Osteocyte (in vitro differentiated cells): Measurements from ENCODE around the gene CORO7. TPM values are rescaled to one million over a fixed set of nuclear protein-coding genes. Genes with fewer than 3 reads are reported as not detected.

Experiments
- DNase-seq: peaks from one replicate; pipeline ENCODE4 v3.0.0; 2021; ENCODE audit warnings: mixed read lengths; ENCODE audit not compliant: unreplicated experiment; ENCODE audit errors: extremely low spot score
- H3K27ac Mint-ChIP-seq: one replicate; pipeline ENCODE4 v1.8.0; 2021; ENCODE audit warnings: mild to moderate bottlenecking, mixed read lengths; ENCODE audit not compliant: unreplicated experiment
- H3K27me3 Mint-ChIP-seq: one replicate; pipeline ENCODE4 v1.8.0; 2021; ENCODE audit warnings: mixed read lengths; ENCODE audit not compliant: unreplicated experiment
- H3K36me3 Mint-ChIP-seq: one replicate; pipeline ENCODE4 v1.8.0; 2021; ENCODE audit warnings: mixed read lengths; ENCODE audit not compliant: unreplicated experiment
- H3K4me1 Mint-ChIP-seq: one replicate; pipeline ENCODE4 v1.8.0; 2021; ENCODE audit warnings: mixed read lengths; ENCODE audit not compliant: unreplicated experiment
- H3K4me3 Mint-ChIP-seq: one replicate; pipeline ENCODE4 v1.8.0; 2021; ENCODE audit warnings: mild to moderate bottlenecking, moderate library complexity, mixed read lengths; ENCODE audit not compliant: unreplicated experiment
- H3K9me3 Mint-ChIP-seq: one replicate; pipeline ENCODE4 v1.8.0; 2021; ENCODE audit warnings: mixed read lengths; ENCODE audit not compliant: unreplicated experiment
- total RNA-seq: library from RNA; stranded (reverse); gene quantifications from 2 replicates; pipeline ENCODE4 v1.2.1, GENCODE V29; 2021
- TF ChIP-seq, protein P1 (sequence below): fragments of 200-600 bp; sonication (generic); IDR thresholded peaks from 2 replicates; pipeline ENCODE4 v1.5.0; 2021; ENCODE audit warnings: antibody characterized with exemption, mild to moderate bottlenecking, moderate library complexity

CORO7 gene
- total RNA-seq, 1 donor from 2014 or later: 40.1 TPM

- TF ChIP-seq, protein P1, sequence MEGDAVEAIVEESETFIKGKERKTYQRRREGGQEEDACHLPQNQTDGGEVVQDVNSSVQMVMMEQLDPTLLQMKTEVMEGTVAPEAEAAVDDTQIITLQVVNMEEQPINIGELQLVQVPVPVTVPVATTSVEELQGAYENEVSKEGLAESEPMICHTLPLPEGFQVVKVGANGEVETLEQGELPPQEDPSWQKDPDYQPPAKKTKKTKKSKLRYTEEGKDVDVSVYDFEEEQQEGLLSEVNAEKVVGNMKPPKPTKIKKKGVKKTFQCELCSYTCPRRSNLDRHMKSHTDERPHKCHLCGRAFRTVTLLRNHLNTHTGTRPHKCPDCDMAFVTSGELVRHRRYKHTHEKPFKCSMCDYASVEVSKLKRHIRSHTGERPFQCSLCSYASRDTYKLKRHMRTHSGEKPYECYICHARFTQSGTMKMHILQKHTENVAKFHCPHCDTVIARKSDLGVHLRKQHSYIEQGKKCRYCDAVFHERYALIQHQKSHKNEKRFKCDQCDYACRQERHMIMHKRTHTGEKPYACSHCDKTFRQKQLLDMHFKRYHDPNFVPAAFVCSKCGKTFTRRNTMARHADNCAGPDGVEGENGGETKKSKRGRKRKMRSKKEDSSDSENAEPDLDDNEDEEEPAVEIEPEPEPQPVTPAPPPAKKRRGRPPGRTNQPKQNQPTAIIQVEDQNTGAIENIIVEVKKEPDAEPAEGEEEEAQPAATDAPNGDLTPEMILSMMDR: no peak
- Mint-ChIP-seq H3K27ac (peak overlapping the region; percentile 89), H3K4me1 (peaks cover 42% of the 10 kb centered on the region), H3K36me3 (peaks cover 2% of the 10 kb centered on the region), H3K4me3 (no peak overlapping the region), H3K27me3 (no peaks in the 10 kb centered on the region), H3K9me3 (no peaks in the 10 kb centered on the region)
- DNase-seq: no peak
Observed at GRCh38 chr16:4370151-4370550, 46.2 kb downstream of the CORO7 start.

DNA sequence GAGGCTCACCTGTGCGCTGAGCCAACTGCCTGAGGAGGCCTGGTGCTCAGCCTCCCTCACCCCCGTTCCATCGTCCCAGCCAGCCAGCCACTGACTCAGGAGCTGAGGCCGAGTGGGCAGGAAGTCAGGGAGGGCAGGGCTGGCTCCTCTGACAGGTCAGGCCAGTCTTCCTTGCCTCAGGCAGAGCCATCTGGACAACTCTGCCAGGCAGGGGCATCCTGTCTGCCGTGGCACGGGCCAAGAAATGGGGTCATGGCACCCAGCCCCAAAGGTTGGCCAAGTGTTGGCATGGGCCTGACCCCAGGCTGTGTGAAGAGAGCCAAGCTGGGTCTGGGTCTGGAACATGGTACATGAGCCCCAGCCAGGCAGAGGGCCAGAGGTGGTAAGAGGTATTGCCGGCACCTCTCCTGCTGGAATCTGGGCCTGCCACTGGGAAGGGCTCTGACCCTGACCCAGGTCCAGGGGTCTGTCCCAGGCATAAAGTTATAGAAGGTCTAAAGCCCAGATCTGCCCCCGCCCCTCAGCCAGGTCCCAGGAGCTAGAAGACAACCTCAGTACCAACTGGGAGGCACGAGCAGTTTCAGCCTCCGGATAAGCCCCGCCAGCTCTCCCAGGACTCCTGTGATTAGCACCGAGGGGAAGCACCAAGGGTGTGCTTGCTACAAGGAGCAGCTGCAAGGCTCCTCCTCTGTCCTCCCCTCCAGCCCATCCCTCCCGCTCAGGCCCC is 47.2 kb downstream of the CORO7 start:
- H3K27me3 Mint-ChIP-seq: no peaks in the 10 kb centered on the region
- H3K9me3 Mint-ChIP-seq: no peaks in the 10 kb centered on the region
- H3K4me3 Mint-ChIP-seq: no peak overlapping the region
- peak overlapping the region; percentile 41 for H3K27ac Mint-ChIP-seq
- peaks cover 35% of the 10 kb centered on the region for H3K4me1 Mint-ChIP-seq
- TF ChIP-seq, protein P1: no peak
- DNase-seq: no peak
- peaks cover 2% of the 10 kb centered on the region for H3K36me3 Mint-ChIP-seq

DNA sequence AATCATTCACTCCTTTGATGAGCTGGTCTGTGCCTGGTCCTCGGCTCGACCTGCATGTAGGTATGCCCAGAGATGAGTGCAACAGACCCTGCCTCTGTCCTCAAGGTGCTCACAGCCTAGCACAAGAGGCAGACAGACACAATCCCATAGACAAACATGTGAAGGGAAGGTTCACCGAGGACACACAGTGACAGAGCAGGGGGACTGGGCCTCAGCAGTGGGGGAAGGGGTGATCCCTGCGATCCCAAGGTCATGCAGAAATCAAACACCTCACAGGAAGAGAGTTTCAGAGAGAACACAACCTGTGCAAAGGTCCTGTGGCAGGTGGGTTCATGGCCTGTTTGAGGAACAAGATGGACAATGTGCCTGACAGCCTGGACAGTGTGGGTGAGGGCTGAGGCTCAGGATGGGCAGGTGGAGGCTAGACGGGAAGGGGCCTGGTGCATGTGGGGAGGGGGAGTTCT is 49.0 kb downstream of the CORO7 start:
- H3K27ac Mint-ChIP-seq: no peak overlapping the region
- H3K27me3 Mint-ChIP-seq: no peaks in the 10 kb centered on the region
- DNase-seq: no peak
- peaks cover 3% of the 10 kb centered on the region for H3K36me3 Mint-ChIP-seq
- H3K4me1 Mint-ChIP-seq: peaks cover 29% of the 10 kb centered on the region
- TF ChIP-seq, protein P1: no peak
- no peaks in the 10 kb centered on the region for H3K9me3 Mint-ChIP-seq
- H3K4me3 Mint-ChIP-seq: no peak overlapping the region

- no peak for DNase-seq
- Mint-ChIP-seq H3K27me3 (no peaks in the 10 kb centered on the region), H3K36me3 (peaks cover 3% of the 10 kb centered on the region), H3K4me1 (peaks cover 24% of the 10 kb centered on the region), H3K4me3 (no peak overlapping the region), H3K9me3 (no peaks in the 10 kb centered on the region), H3K27ac (no peak overlapping the region)
- TF ChIP-seq, protein P1: no peak
Observed at GRCh38 chr16:4366016-4366415, 50.4 kb downstream of the CORO7 start.

DNA sequence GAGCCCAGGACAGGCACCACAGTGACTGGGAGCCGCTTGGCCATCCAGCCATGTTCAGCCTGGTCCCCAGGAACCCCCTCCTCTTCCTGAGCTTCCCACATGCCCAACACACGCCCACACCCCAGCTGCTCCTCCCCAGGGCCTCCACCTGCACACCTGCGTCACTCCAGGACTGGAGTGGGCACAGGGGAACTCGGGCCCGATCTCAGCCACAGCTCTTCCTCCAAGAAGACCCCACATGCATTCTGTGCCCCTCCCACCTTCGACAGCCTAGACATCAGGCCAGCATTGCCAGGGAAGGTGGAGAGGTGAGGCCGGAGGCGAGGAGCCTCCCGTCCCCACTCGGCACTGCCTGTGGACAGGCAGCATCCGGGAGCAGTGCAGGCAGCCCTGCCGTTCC is 50.8 kb downstream of the CORO7 start:
- TF ChIP-seq, protein P1: no peak
- Mint-ChIP-seq H3K4me3 (no peak overlapping the region), H3K36me3 (peaks cover 3% of the 10 kb centered on the region), H3K27me3 (no peaks in the 10 kb centered on the region), H3K4me1 (peaks cover 20% of the 10 kb centered on the region), H3K27ac (no peak overlapping the region), H3K9me3 (no peaks in the 10 kb centered on the region)
- no peak for DNase-seq
